HEK293 (cell line): Measurements from ENCODE around the gene UBQLN1.

ENCODE experiments used
- CTCF ChIA-PET: fragments of 350-600 bp; formaldehyde crosslinking; extraction: SDS; loops from one replicate; lab custom pipeline; 2021; ENCODE audit warnings: antibody characterized with exemption; lab: Yijun Ruan, JAX
- POLR2A ChIA-PET: fragments of 300-600 bp; formaldehyde crosslinking; extraction: SDS; loops from one replicate; lab custom pipeline; 2020; ENCODE audit warnings: antibody characterized with exemption, inconsistent platforms; lab: Yijun Ruan, JAX
- H3K27ac ChIP-seq: fragments of 200-500 bp; sonication (Bioruptor generic); 2 replicates; pipeline ENCODE4 v1.5.1; 2014; ENCODE audit warnings: low read depth, low read length, control low read depth, inconsistent platforms; ENCODE audit errors: extremely low read depth
- H3K36me3 ChIP-seq, 2 experiments: fragments of 200-500 bp in 1 of 2; sonication (Bioruptor generic) in 1 of 2; 1 replicate in 1 of 2; 2 replicates in 1 of 2; pipeline ENCODE4 v1.5.1; 2014 to 2017; ENCODE audit warnings: inconsistent platforms in 2 of 2, low read length in 2 of 2; ENCODE audit not compliant: control insufficient read depth in 2 of 2, insufficient read depth in 1 of 2
- H3K4me1 ChIP-seq: fragments of 200-500 bp; sonication (Bioruptor generic); 2 replicates; pipeline ENCODE4 v1.5.1; 2014; ENCODE audit warnings: mild to moderate bottlenecking, low read length, inconsistent platforms; ENCODE audit not compliant: control insufficient read depth, insufficient read depth
- H3K4me3 ChIP-seq: 2 replicates; pipeline ENCODE4 v1.5.1; 2011; ENCODE audit warnings: low read depth, mild to moderate bottlenecking, control low read depth, low read length, moderate library complexity
- H3K9me3 ChIP-seq: fragments of 200-500 bp; sonication (Bioruptor generic); 2 replicates; pipeline ENCODE4 v1.5.1; 2014; ENCODE audit warnings: low read depth, low read length, inconsistent platforms; ENCODE audit not compliant: control insufficient read depth, insufficient read depth
- BCL11B ChIP-seq: fragments of 450-650 bp; formaldehyde crosslinking; IDR thresholded peaks from 2 replicates; pipeline ENCODE4 v1.5.1; 2016; ENCODE audit warnings: low read depth, missing biosample characterization, missing genetic modification characterization
- HOXA7 ChIP-seq: sonication (generic); formaldehyde crosslinking; IDR thresholded peaks from 2 replicates; pipeline ENCODE4 v1.8.1; 2022; ENCODE audit warnings: missing genetic modification reagents, borderline replicate concordance
- OSR2 ChIP-seq: fragments of 450-650 bp; formaldehyde crosslinking; IDR thresholded peaks from 2 replicates; pipeline ENCODE4 v1.5.1; 2016; ENCODE audit warnings: missing biosample characterization, missing genetic modification characterization
- OVOL3 ChIP-seq: fragments of 450-650 bp; formaldehyde crosslinking; IDR thresholded peaks from 2 replicates; pipeline ENCODE4 v1.5.1; 2016; ENCODE audit warnings: missing biosample characterization, missing genetic modification characterization
- PRDM1 ChIP-seq: fragments of 450-650 bp; formaldehyde crosslinking; IDR thresholded peaks from 2 replicates; pipeline ENCODE4; 2016; ENCODE audit warnings: missing biosample characterization, missing genetic modification characterization
- REPIN1 ChIP-seq: fragments of 450-650 bp; formaldehyde crosslinking; IDR thresholded peaks from 2 replicates; pipeline ENCODE4 v1.5.1; 2017; ENCODE audit warnings: missing biosample characterization, missing genetic modification characterization, low read depth
- SCRT2 ChIP-seq: fragments of 450-650 bp; formaldehyde crosslinking; IDR thresholded peaks from 2 replicates; pipeline ENCODE4 v1.5.1; 2016; ENCODE audit warnings: missing biosample characterization, missing genetic modification characterization
- YY1 ChIP-seq: fragments of 450-650 bp; formaldehyde crosslinking; IDR thresholded peaks from 2 replicates; pipeline ENCODE4 v1.5.1; 2018; ENCODE audit warnings: missing biosample characterization, missing genetic modification characterization
- ZBTB7A ChIP-seq: fragments of 450-650 bp; formaldehyde crosslinking; IDR thresholded peaks from 2 replicates; pipeline ENCODE4 v1.5.1; 2016; ENCODE audit warnings: low read depth, missing biosample characterization, missing genetic modification characterization
- ZFP37 ChIP-seq: fragments of 450-650 bp; formaldehyde crosslinking; IDR thresholded peaks from 2 replicates; pipeline ENCODE4 v1.5.1; 2016; ENCODE audit warnings: missing biosample characterization, missing genetic modification characterization
- ZNF10 ChIP-seq: fragments of 450-650 bp; formaldehyde crosslinking; IDR thresholded peaks from 2 replicates; pipeline ENCODE4 v1.5.1; 2017; ENCODE audit warnings: missing biosample characterization, missing genetic modification characterization
- ZNF121 ChIP-seq: fragments of 450-650 bp; formaldehyde crosslinking; IDR thresholded peaks from 2 replicates; pipeline ENCODE4 v1.5.1; 2016; ENCODE audit warnings: missing biosample characterization, missing genetic modification characterization
- ZNF133 ChIP-seq: fragments of 450-650 bp; formaldehyde crosslinking; IDR thresholded peaks from 2 replicates; pipeline ENCODE4 v1.5.1; 2016; ENCODE audit warnings: missing biosample characterization, missing genetic modification characterization
- ZNF324 ChIP-seq: fragments of 450-650 bp; formaldehyde crosslinking; IDR thresholded peaks from 2 replicates; pipeline ENCODE4 v1.5.1; 2016; ENCODE audit warnings: missing biosample characterization, missing genetic modification characterization
- ZNF341 ChIP-seq: fragments of 450-650 bp; formaldehyde crosslinking; IDR thresholded peaks from 2 replicates; pipeline ENCODE4; 2016; ENCODE audit warnings: low read depth, missing biosample characterization, missing genetic modification characterization
- ZNF391 ChIP-seq: fragments of 450-650 bp; formaldehyde crosslinking; IDR thresholded peaks from 2 replicates; pipeline ENCODE4 v1.5.1; 2016; ENCODE audit warnings: low read depth, missing biosample characterization, missing genetic modification characterization, borderline replicate concordance
- ZNF394 ChIP-seq: fragments of 450-650 bp; formaldehyde crosslinking; IDR thresholded peaks from 2 replicates; pipeline ENCODE4 v1.5.1; 2016; ENCODE audit warnings: missing biosample characterization, missing genetic modification characterization, mild to moderate bottlenecking, moderate library complexity, borderline replicate concordance
- ZNF416 ChIP-seq: fragments of 450-650 bp; formaldehyde crosslinking; IDR thresholded peaks from 2 replicates; pipeline ENCODE4 v1.5.1; 2016; ENCODE audit warnings: missing biosample characterization, missing genetic modification characterization
- ZNF423 ChIP-seq: fragments of 450-650 bp; formaldehyde crosslinking; IDR thresholded peaks from 2 replicates; pipeline ENCODE4 v1.5.1; 2016; ENCODE audit warnings: missing biosample characterization, missing genetic modification characterization
- ZNF433 ChIP-seq: fragments of 450-650 bp; formaldehyde crosslinking; IDR thresholded peaks from 2 replicates; pipeline ENCODE4 v1.5.1; 2016; ENCODE audit warnings: missing biosample characterization, missing genetic modification characterization, low read depth
- ZNF473 ChIP-seq: fragments of 450-650 bp; formaldehyde crosslinking; IDR thresholded peaks from 2 replicates; pipeline ENCODE4 v1.5.1; 2017; ENCODE audit warnings: missing biosample characterization, missing genetic modification characterization
- ZNF510 ChIP-seq: fragments of 450-650 bp; formaldehyde crosslinking; IDR thresholded peaks from 2 replicates; pipeline ENCODE4 v1.5.1; 2018; ENCODE audit warnings: mild to moderate bottlenecking, missing genetic modification characterization, missing biosample characterization; ENCODE audit not compliant: insufficient replicate concordance
- ZNF521 ChIP-seq: fragments of 450-650 bp; formaldehyde crosslinking; IDR thresholded peaks from 2 replicates; pipeline ENCODE4 v1.5.1; 2017; ENCODE audit warnings: missing biosample characterization, mild to moderate bottlenecking, missing genetic modification characterization
- ZNF530 ChIP-seq: fragments of 450-650 bp; formaldehyde crosslinking; IDR thresholded peaks from 2 replicates; pipeline ENCODE4 v1.5.1; 2016; ENCODE audit warnings: low read depth, missing biosample characterization, missing genetic modification characterization
- ZNF544 ChIP-seq: fragments of 450-650 bp; formaldehyde crosslinking; IDR thresholded peaks from 2 replicates; pipeline ENCODE4 v1.5.0; 2017; ENCODE audit warnings: missing biosample characterization, missing genetic modification characterization
- ZNF549 ChIP-seq: fragments of 450-650 bp; IDR thresholded peaks from 2 replicates; pipeline ENCODE4 v1.5.1; 2018; ENCODE audit warnings: missing biosample characterization, missing genetic modification characterization, mild to moderate bottlenecking, inconsistent platforms, moderate library complexity
- ZNF561 ChIP-seq: fragments of 450-650 bp; IDR thresholded peaks from 2 replicates; pipeline ENCODE4 v1.5.1; 2018; ENCODE audit warnings: missing biosample characterization, missing genetic modification characterization, borderline replicate concordance
- ZNF585B ChIP-seq: fragments of 450-650 bp; formaldehyde crosslinking; IDR thresholded peaks from 2 replicates; pipeline ENCODE4 v1.5.1; 2016; ENCODE audit warnings: missing biosample characterization, missing genetic modification characterization
- ZNF623 ChIP-seq: fragments of 450-650 bp; formaldehyde crosslinking; IDR thresholded peaks from 2 replicates; pipeline ENCODE4 v1.5.1; 2016; ENCODE audit warnings: missing biosample characterization, missing genetic modification characterization
- ZNF660 ChIP-seq: fragments of 450-650 bp; IDR thresholded peaks from 2 replicates; pipeline ENCODE4 v1.5.1; 2018; ENCODE audit warnings: missing biosample characterization, mild to moderate bottlenecking, missing genetic modification characterization
- ZNF747 ChIP-seq: fragments of 450-650 bp; formaldehyde crosslinking; IDR thresholded peaks from 2 replicates; pipeline ENCODE4 v1.5.1; 2016; ENCODE audit warnings: missing biosample characterization, missing genetic modification characterization
- TF ChIP-seq, protein P1 (sequence below): fragments of 450-650 bp; formaldehyde crosslinking; IDR thresholded peaks from 2 replicates; pipeline ENCODE4 v1.5.1; 2016; ENCODE audit warnings: missing biosample characterization, missing genetic modification characterization
- TF ChIP-seq, protein P2 (sequence below): fragments of 450-650 bp; formaldehyde crosslinking; IDR thresholded peaks from 2 replicates; pipeline ENCODE4 v1.5.1; 2016; ENCODE audit warnings: missing biosample characterization, missing genetic modification characterization

Gene UBQLN1

DNA sequence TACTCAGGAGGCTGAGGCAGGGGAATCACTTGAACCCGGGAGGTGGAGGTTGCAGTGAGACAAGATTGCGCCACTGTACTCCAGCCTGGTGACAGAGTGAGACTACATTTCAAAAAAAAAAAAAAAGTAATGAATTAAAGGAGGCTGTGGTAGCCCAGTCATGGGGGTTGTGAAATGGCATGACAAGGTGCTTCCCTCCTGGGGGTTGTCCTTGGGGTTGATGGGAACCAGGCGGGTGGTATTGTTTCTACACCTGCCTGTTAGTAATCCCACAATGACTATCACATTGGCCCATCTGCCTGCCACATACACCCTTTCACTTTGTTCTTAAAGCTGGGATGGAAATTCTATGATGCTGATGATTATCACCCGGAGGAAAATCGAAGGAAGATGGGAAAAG is 79.2 kb downstream of the UBQLN1 start:
- Histone ChIP-seq H3K36me3 (peaks cover 0 to 14% of the 10 kb centered on the region in 2 experiments; a peak in 1 of 3 replicates), H3K27ac (no peak overlapping the region), H3K9me3 (no peaks in the 10 kb centered on the region), H3K4me3 (no peak overlapping the region), H3K4me1 (peaks cover 9% of the 10 kb centered on the region)
- ChIA-PET CTCF (no interaction called here), POLR2A (no interaction called here)
- TF ChIP-seq ZNF510 (tag by site-specific recombination) (no peak), ZNF423 (tag by site-specific recombination) (no peak), ZNF341 (tag by site-specific recombination) (no peak), ZNF121 (tag by site-specific recombination) (no peak), BCL11B (tag by site-specific recombination) (no peak), ZNF391 (no peak), SCRT2 (tag by site-specific recombination) (no peak), ZNF623 (tag by site-specific recombination) (no peak), ZNF473 (tag by site-specific recombination) (no peak), ZNF433 (no peak), HOXA7 (no peak), YY1 (tag by site-specific recombination) (no peak), ZNF416 (no peak), ZNF747 (tag by site-specific recombination) (no peak)
- TF ChIP-seq, all 188 proteins: peak for 0

DNA sequence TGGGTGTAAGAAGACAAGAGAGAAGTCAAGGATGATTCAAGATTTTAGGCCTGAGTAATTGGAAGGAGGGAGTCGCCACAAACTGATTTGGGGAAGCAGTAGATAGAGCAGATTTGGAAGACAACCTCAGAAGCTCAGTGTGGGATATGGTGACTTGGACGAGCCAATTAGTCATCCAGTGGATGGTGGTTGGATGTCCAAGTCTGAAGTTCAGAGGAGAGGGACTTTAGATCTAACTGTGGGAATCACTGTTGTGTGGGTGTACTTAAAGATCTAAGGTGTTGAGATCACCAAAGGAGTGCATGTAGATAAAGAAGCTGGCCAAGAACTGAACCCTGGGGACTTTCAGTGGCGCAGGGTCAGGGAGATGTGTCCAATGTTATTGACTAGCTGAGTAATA is 82.6 kb downstream of the UBQLN1 start:
- Histone ChIP-seq H3K4me1 (peaks cover under 1% of the 10 kb centered on the region), H3K36me3 (peaks cover 0 to 14% of the 10 kb centered on the region in 2 experiments; a peak in 1 of 3 replicates), H3K4me3 (no peak overlapping the region), H3K27ac (no peak overlapping the region), H3K9me3 (no peaks in the 10 kb centered on the region)
- TF ChIP-seq REPIN1 (tag by site-specific recombination) (no peak), PRDM1 (tag by site-specific recombination) (no peak), ZNF544 (tag by site-specific recombination) (no peak), ZNF324 (no peak), ZNF585B (tag by site-specific recombination) (no peak), ZNF133 (no peak), ZNF549 (tag by site-specific recombination) (no peak), ZBTB7A (tag by site-specific recombination) (no peak), ZNF521 (tag by site-specific recombination) (no peak), ZNF561 (tag by site-specific recombination) (no peak), ZNF660 (tag by site-specific recombination) (no peak), ZNF394 (no peak), OSR2 (no peak), ZNF10 (tag by site-specific recombination) (no peak), OVOL3 (no peak), ZFP37 (no peak), ZNF530 (no peak)
- TF ChIP-seq, protein P1, sequence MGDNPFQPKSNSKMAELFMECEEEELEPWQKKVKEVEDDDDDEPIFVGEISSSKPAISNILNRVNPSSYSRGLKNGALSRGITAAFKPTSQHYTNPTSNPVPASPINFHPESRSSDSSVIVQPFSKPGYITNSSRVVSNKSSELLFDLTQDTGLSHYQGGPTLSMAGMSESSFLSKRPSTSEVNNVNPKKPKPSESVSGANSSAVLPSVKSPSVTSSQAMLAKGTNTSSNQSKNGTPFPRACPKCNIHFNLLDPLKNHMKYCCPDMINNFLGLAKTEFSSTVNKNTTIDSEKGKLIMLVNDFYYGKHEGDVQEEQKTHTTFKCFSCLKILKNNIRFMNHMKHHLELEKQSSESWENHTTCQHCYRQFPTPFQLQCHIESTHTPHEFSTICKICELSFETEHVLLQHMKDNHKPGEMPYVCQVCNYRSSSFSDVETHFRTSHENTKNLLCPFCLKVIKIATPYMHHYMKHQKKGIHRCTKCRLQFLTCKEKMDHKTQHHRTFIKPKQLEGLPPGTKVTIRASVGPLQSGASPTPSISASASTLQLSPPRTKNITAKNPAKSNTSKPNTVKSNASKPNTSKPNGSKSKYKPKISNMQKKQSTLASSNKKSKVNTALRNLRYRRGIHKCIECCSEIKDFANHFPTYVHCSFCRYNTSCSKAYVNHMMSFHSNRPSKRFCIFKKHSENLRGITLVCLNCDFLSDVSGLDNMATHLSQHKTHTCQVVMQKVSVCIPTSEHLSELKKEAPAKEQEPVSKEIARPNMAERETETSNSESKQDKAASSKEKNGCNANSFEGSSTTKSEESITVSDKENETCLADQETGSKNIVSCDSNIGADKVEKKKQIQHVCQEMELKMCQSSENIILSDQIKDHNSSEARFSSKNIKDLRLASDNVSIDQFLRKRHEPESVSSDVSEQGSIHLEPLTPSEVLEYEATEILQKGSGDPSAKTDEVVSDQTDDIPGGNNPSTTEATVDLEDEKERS: no peak
- TF ChIP-seq, protein P2, sequence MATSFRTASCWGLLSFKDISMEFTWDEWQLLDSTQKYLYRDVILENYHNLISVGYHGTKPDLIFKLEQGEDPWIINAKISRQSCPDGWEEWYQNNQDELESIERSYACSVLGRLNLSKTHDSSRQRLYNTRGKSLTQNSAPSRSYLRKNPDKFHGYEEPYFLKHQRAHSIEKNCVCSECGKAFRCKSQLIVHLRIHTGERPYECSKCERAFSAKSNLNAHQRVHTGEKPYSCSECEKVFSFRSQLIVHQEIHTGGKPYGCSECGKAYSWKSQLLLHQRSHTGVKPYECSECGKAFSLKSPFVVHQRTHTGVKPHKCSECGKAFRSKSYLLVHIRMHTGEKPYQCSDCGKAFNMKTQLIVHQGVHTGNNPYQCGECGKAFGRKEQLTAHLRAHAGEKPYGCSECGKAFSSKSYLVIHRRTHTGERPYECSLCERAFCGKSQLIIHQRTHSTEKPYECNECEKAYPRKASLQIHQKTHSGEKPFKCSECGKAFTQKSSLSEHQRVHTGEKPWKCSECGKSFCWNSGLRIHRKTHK (tag by site-specific recombination): no peak
- ChIA-PET CTCF (interaction anchor here (0.9 kb wide), 1 partner anchor 24 kb away, joined by 3 read pairs; no protein-coding TSS in a partner anchor), POLR2A (no interaction called here)
